A204.1 (cell line): Measurements from ENCODE around the gene NOB1.
A peak's percentile ranks its signal among the peaks of the same experiment; 100 is the strongest.
"Not testable (repeated sequence)": the region's sequence is repeated elsewhere in the genome, so short reads cannot be mapped to it uniquely, and the experiment has no call there.

Experiments used
- FAIRE-seq: peaks from 2 replicates; lab custom pipeline; 2012; peaks lifted over from hg19 to GRCh38; lab: Jason Lieb, UNC

Gene NOB1

DNA sequence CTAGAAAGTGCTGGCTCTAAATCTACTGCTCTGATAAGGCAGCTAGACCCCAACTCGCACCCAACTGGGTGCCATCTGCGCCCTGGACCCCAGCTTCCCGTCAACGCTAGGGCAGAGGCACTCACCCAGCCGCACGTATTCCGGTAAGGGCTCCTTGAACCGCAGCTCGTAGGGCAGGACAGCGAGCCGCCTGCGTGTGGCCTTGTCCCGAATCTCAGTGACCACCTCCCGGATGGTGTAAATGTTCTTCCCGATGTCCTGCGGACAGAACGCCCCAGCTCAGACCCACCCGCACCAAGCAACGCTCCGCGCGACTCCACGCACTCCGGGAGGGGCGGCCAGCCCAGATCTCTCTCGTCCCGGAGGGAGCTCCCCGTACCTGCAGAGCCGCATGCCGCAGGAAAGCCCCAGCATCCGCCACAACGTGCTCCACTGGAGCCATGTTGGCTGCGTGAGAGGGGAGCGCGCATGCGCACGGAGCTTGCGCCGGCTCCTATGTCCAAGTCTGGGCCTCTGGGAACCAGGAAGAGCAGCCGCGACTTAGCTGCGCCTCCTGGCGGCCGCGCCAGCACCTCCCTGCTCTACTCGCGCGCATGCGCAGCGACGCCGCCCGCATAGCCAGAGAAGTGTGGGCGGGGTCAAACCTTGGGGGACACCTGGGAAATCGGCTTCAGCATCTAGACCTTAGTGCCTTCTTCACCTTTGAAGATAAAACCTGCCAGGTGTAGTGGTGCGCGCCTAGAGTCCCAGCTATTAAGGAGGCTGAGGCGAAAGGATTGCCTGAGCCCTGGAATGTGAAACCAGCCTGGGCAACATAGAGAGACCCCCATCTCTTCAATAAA, at the start of gene NOB1:
NOB1 (minus strand) TSS at position 458 of the 842 bp plus-strand sequence; CDS start at position 442, 16 bp downstream.
- FAIRE-seq = no peak

GRCh38 chr16:69804297-69804696, 49.6 kb upstream of the NOB1 start:
- FAIRE-seq = peak; percentile 16

DNA sequence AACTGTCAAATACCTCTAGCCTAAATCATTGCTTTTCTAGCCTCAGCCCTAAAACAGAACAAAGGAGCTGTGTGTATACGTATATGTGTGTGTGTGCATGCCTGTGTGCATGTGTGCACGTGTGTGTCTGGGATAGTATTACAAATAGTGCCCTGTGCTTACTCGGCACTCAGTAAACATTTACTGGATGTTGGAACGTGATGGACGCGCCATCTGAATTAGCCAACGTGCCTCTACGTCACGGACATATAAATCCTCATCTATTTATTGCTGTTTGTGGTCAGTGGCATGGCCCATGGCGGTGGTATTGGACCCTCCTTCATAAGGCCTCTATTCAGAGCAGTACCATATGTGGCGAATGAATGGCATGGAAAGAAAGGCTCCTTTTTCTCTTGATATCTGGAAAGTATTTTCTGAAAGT, 44.9 kb upstream of the NOB1 start:
- no peak for FAIRE-seq

GRCh38 chr16:69798466-69798865, 43.7 kb upstream of the NOB1 start:
- FAIRE-seq = peak; percentile 91

GRCh38 chr16:69796285-69797118, 41.8 kb upstream of the NOB1 start:
- FAIRE-seq = peak; percentile 96

DNA sequence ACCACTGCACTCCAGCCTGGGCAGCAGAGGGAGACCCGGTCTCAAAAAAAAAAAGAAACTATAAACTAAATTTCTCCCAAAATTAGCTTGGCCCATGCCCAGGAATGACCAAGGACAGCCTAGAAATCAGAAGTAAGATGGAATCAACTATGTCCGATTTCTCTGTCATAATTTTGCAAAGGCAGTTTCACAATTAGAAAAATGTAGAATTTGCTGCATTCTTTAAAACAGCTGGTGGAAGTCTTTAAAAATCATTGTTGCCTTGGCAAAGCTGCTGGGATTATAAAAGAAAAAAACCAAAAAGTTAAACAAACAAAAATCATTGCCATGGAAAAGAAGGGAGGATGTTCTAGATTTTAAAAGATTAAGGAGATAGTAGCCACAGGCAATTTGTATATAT, 39.8 kb upstream of the NOB1 start:
- FAIRE-seq = no peak

DNA sequence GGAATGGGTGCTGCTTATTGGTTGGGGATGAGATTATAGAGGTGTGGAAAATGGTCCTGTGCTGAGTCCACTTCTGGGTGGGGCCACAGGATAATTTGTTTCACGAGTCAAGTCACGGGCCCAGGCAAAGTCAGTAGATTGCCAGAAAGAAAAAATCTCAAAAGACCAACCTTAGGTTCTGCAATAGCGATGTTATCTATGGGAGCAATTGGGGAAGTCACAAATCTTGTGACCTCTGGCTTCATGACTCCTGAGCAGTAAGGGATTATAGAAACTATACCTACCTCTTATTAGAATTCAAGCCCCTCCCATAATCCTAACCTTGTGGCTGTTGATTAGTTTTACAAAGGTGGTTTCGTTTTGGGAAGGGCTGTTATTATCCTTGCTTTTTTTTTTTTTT, 38.8 kb upstream of the NOB1 start:
- no peak for FAIRE-seq

DNA sequence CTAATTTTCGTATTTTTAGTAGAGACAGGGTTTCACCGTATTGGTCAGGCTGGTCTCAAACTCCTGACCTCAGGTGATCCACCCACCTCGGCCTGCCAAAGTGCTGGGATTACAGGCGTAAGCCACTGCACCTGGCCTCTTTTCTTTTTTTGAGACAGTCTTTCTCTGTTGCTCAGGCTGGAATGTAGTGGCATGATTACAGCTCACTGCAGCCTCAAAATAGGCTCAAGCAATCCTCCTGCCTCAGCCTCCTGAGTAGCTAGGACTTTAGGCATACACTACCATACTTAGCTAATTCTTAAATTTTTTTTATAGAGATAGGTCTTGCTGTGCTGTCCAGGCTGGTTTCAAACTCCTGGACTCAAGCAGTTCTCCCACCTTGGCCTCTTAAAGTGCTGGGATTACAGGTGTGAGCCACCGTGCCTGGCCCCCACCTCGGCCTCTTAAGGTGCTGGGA, 36.7 kb upstream of the NOB1 start:
- not testable (repeated sequence) for FAIRE-seq

DNA sequence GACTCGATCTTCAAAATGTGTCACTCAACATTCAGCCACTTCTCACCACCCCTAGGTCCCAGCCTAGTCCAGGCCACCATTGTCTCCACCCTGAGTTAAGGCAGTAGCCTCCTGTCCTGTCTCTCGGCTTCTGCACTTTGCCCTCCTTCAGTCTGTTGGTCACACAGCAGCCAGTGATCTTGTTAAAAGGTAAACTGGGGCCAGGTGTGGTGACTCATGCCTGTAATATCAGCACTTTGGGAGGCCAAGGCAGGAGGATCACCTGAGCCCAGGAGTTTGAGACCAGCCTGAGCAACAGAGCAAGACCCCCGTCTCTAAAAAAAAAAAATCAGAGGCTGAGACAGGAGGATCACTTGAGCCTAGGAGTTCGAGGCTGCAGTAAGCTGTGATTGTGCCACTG, 33.2 kb upstream of the NOB1 start:
- FAIRE-seq = no peak

GRCh38 chr16:69784586-69784985, 29.9 kb upstream of the NOB1 start:
- FAIRE-seq = no peak

GRCh38 chr16:69781118-69781517, 26.4 kb upstream of the NOB1 start:
- no peak for FAIRE-seq

DNA sequence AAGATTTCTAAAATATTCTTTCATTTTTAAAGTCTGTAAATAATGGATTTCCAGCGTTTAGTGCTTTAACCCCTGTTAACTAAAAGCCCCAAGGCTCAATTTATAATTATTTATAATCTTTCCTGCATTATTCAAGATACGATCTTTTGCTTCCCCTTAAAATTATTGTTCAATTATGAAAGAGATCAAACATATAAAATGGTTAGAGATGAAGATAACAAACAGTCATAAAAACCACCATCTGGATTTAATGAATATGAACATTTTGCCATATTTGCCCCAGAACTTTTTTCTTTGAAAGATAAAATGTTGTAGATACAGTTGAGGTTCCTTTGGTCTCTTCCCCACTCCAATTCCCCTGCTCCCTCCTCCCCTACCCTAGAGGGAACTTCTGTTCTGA, 25.0 kb upstream of the NOB1 start:
- no peak for FAIRE-seq

DNA sequence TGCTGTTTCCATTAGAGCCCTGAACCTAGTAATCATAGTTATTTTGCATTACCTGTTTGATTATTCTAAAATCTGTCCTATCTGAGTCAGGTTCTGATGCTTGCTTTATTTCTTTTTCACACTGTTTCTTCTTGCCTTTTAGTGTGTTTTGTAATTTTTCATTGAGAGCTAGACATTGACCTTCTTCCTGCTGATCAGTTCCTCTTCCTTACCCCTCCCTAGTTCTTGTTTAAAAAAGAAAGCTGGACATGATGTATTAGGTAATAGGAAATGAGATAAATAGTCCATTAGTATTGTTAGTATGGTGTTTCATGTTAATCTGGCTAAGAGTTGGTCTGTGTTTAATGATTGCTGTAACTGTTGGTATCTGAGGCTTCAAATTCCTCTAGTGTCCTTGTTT, 20.8 kb upstream of the NOB1 start:
- FAIRE-seq = no peak

- no peak for FAIRE-seq
These were observed 18.7 kb upstream of the NOB1 start for GRCh38 chr16:69773260-69773947.

DNA sequence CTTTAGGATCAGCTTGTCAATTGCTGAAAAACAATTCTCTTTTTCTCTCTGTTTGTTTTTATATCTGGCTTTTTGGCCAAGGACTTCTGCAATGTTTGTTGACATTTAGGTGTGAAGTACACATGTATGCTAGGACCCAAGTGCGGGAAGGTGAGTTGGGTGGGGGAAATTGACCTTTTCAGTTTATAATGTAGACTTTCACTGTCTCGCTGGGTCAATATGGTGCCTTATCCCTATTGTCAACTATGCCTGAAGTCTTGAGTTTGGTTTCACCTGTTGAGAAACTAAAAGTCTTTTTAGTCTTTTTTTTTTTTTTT, 16.9 kb upstream of the NOB1 start:
- FAIRE-seq = no peak

GRCh38 chr16:69769404-69769803, 14.7 kb upstream of the NOB1 start:
- FAIRE-seq = no peak

- FAIRE-seq = no peak
These were observed 13.9 kb upstream of the NOB1 start for GRCh38 chr16:69768666-69769065.

GRCh38 chr16:69767459-69768229, 12.9 kb upstream of the NOB1 start:
- FAIRE-seq = no peak

- no peak for FAIRE-seq
These were observed 8.8 kb upstream of the NOB1 start for GRCh38 chr16:69763599-69763942.

DNA sequence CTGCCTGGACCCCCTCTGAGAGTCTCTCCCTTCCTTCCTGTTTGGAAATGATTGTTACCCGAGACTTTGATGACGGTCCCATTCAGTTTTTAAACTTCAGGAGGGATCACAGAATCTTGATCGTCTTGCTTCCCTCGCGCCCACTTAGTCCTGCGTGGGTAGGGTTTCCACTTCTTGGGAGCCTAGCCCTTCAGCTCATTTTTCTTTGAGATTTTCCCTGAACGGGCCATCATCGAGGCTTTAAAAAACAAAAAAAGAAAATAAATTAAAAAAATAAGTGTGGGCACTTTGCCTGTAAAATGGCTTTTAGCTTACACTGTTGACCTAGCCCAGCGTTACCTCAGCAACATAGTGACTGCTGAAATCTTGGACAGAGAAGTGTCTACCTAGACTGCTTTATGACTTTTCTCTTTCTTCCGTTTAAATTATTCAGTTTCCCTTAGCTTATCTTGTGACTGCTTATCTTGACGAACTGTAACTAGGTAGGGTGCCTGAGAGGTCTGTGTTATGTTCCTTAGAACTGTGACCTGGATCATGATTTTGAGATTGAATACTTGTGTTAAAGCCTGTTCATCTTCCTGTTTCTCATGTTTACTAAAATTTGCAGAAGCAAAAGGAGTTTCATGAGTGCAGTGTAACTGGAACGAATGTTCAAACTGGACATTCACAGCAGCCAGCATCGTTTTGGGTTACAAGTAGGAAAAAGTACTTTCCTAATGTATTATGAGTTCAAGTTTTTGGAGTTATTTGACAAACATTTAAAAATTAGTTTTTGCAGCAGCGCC, 8.3 kb upstream of the NOB1 start:
- no peak for FAIRE-seq
